OCI-LY7 (cell line): ENCODE results near the gene NR1H2. TPM values are rescaled to one million over a fixed set of nuclear protein-coding genes. Genes with fewer than 3 reads are reported as not detected.

Source experiments
- BruUV-seq: library from RNA; stranded (reverse); fragments of 400-500 nt; replicated peaks from 2 replicates; lab custom pipeline; 2021; lab: Mats Ljungman, UMichigan
- CTCF ChIA-PET: fragments of 300-600 bp; sonication (Branson Sonifier 250); formaldehyde crosslinking; loops from one replicate; lab custom pipeline; 2022; ENCODE audit warnings: antibody characterized with exemption; ENCODE audit not compliant: unreplicated experiment; lab: Charles Lee
- POLR2A ChIA-PET: fragments of 300-600 bp; sonication (Branson Sonifier 250); formaldehyde crosslinking; loops from one replicate; lab custom pipeline; 2022; ENCODE audit warnings: antibody characterized with exemption; lab: Charles Lee
- DNase-seq: peaks from one replicate; pipeline ENCODE4 v3.0.0-alpha.2; 2015; ENCODE audit warnings: low spot score
- H2AFZ ChIP-seq: fragments of 200-600 bp; sonication (generic), shearing (Covaris generic); 2 replicates; pipeline ENCODE4 v1.6.1; 2014; ENCODE audit warnings: mild to moderate bottlenecking, antibody characterized with exemption, low read length, moderate library complexity
- H3K27ac ChIP-seq: fragments of 200-600 bp; sonication (generic); 2 replicates; pipeline ENCODE4 v1.5.1; 2014; ENCODE audit warnings: mixed run types, low read depth, mild to moderate bottlenecking, moderate library complexity, low read length, inconsistent platforms; ENCODE audit not compliant: poor library complexity, severe bottlenecking
- H3K36me3 ChIP-seq: fragments of 200-600 bp; sonication (generic); 2 replicates; pipeline ENCODE4 v1.6.1; 2014; ENCODE audit warnings: mild to moderate bottlenecking, antibody characterized with exemption, low read length, moderate library complexity, mixed read lengths; ENCODE audit not compliant: insufficient read depth
- H3K4me1 ChIP-seq: fragments of 200-600 bp; sonication (generic); 2 replicates; pipeline ENCODE4 v1.5.1; 2014; ENCODE audit warnings: mild to moderate bottlenecking, low read length; ENCODE audit not compliant: insufficient read depth, poor library complexity, severe bottlenecking
- H3K4me2 ChIP-seq: fragments of 200-600 bp; sonication (generic); 2 replicates; pipeline ENCODE4 v1.6.1; 2014; ENCODE audit warnings: mild to moderate bottlenecking, low read length
- H3K4me3 ChIP-seq: fragments of 200-600 bp; sonication (generic); 2 replicates; pipeline ENCODE4 v1.5.1; 2014; ENCODE audit warnings: mild to moderate bottlenecking, low read depth, low read length; ENCODE audit not compliant: poor library complexity, severe bottlenecking
- H3K79me2 ChIP-seq: fragments of 200-600 bp; sonication (generic); 2 replicates; pipeline ENCODE4 v1.6.1; 2016; ENCODE audit warnings: low read depth, mild to moderate bottlenecking, low read length, moderate library complexity, mixed read lengths; ENCODE audit not compliant: insufficient read depth
- H3K9me2 ChIP-seq: fragments of 200-600 bp; sonication (generic); 2 replicates; pipeline ENCODE4 v1.6.1; 2016; ENCODE audit warnings: mild to moderate bottlenecking, low read length, mixed read lengths; ENCODE audit not compliant: insufficient read depth
- H3K9me3 ChIP-seq: fragments of 200-600 bp; sonication (generic); 2 replicates; pipeline ENCODE4 v1.6.1; 2014; ENCODE audit warnings: mild to moderate bottlenecking, mixed run types, low read length, mixed read lengths
- H4K20me1 ChIP-seq: fragments of 200-600 bp; sonication (generic); 2 replicates; pipeline ENCODE4 v1.6.1; 2014; ENCODE audit warnings: mild to moderate bottlenecking, antibody characterized with exemption, low read length, moderate library complexity, mixed read lengths; ENCODE audit not compliant: insufficient read depth
- CTCF ChIP-seq: fragments of 200-600 bp; sonication (generic); conservative IDR thresholded peaks from 2 replicates; pipeline ENCODE4 v1.5.1; 2014; ENCODE audit warnings: mild to moderate bottlenecking, antibody characterized with exemption, low read length, moderate library complexity, mixed read lengths
- EZH2phosphoT487 ChIP-seq: fragments of 200-600 bp; sonication (generic); IDR thresholded peaks from 2 replicates; pipeline ENCODE4 v1.6.1; 2018; ENCODE audit warnings: low read depth, borderline replicate concordance, mild to moderate bottlenecking, mixed run types, antibody characterized with exemption, low read length, moderate library complexity, mixed read lengths
- intact Hi-C: fragments of 100-400 bp; cut with micrococcal nuclease; formaldehyde crosslinking; loops from one replicate; pipeline ENCODE4 v1.10.0; 2022; ENCODE audit not compliant: unreplicated experiment
- total RNA-seq, 2 experiments: library from RNA; depleted of rRNA in 1 of 2; stranded (reverse); fragments of >200 nt in 1 of 2; shearing (Covaris generic) in 1 of 2; gene quantifications; 2 replicates each; pipeline ENCODE4 v1.2.3, GENCODE V29; 2014 to 2022

Gene NR1H2
- total RNA-seq, 2 experiments from 2014 or later, result 41.2 to 65.7 TPM

- Histone ChIP-seq H4K20me1 (no peaks in the 10 kb centered on the region), H2AFZ (no peak overlapping the region), H3K79me2 (peaks cover 6% of the 10 kb centered on the region; the same call in 1 of the 2 replicates), H3K27ac (peak overlapping the region; percentile 98), H3K4me1 (peaks cover 44% of the 10 kb centered on the region), H3K9me2 (no peaks in the 10 kb centered on the region), H3K36me3 (peaks cover 72% of the 10 kb centered on the region), H3K4me2 (no peak overlapping the region), H3K4me3 (no peak overlapping the region), H3K9me3 (no peaks in the 10 kb centered on the region)
- no TSS peak for BruUV-seq
- DNase-seq, result no peak
- ChIA-PET POLR2A (no interaction called here), CTCF (interaction anchor here (0.6 kb wide), 1 partner anchor 142 kb away, joined by 13 read pairs; no protein-coding TSS in a partner anchor)
- intact Hi-C loops, result no loop called here
- no peak for TF ChIP-seq EZH2phosphoT487
- no peak for TF ChIP-seq CTCF
Observed at GRCh38 chr19:50413531-50413930, 37.3 kb downstream of the NR1H2 start.

GRCh38 chr19:50414864-50415660, 38.8 kb downstream of the NR1H2 start:
- no peaks in the 10 kb centered on the region for H4K20me1 ChIP-seq
- POLR2A ChIA-PET, result interaction anchor here (0.6 to 0.9 kb wide), 3 partner anchors 38 to 48 kb away, joined by 3 read pairs; no protein-coding TSS in a partner anchor
- intact Hi-C loops, result loop anchor here (1.0 to 2.0 kb wide), 4 partner anchors 19 to 46 kb away; partner anchors contain the start of gene POLD1
- peaks cover 60% of the 10 kb centered on the region for H3K36me3 ChIP-seq
- BruUV-seq, result no TSS peak
- TF ChIP-seq CTCF (peak; percentile 90), EZH2phosphoT487 (no peak)
- CTCF ChIA-PET, result interaction anchor here (0.5 to 1.1 kb wide), 2 partner anchors 34 to 74 kb away, joined by 3 to 4 read pairs; no protein-coding TSS in a partner anchor
- no peaks in the 10 kb centered on the region for H3K9me3 ChIP-seq
- H3K27ac ChIP-seq, result peak overlapping the region; percentile 98
- H3K9me2 ChIP-seq, result no peaks in the 10 kb centered on the region
- peaks cover 44% of the 10 kb centered on the region for H3K4me1 ChIP-seq
- H3K4me2 ChIP-seq, result peak overlapping the region; percentile 81
- peak; percentile 89 for DNase-seq
- no peak overlapping the region for H2AFZ ChIP-seq
- peaks cover 20% of the 10 kb centered on the region for H3K79me2 ChIP-seq
- H3K4me3 ChIP-seq, result peak overlapping the region; percentile 60
